ENCODE measurements around the gene PLIN1. TPM values are rescaled to one million over a fixed set of nuclear protein-coding genes. Genes with fewer than 3 reads are reported as not detected.

PLIN1 gene
- total RNA-seq, 5 donors from 2014 or later (not counting 1 experiment from before 2014, with no cell fraction given) = 0.25 to 1.1 (median 0.60) TPM; not detected in 1

DNA sequence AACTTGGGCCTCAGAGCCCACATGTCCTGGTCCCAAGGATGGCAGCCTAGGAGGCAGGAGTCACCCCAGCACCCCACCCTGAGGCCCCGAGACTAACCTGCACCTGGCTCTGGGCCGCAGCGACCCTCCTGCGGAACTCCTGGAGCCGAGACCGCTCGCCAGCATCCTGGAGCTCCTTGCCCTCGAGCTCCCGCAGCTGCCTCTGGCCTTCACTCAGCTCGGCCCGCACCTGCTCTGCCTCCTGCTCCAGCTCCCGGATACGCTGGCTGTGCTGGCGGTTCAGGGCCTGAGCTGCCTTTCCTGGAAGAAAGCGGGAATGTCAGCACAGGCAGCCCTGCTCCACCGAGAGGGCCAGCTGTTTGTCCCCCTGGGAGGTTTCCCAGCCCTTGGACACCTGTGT, 37.1 kb downstream of the PLIN1 start:
- Mint-ChIP-seq H3K27me3 (peaks cover 0 to 4% of the 10 kb centered on the region in 2 donors), H3K4me3 (no peak overlapping the region), H3K36me3 (no peaks in the 10 kb centered on the region), H3K27ac (no peak overlapping the region), H3K9me3 (no peaks in the 10 kb centered on the region), H3K4me1 (no peaks in the 10 kb centered on the region)
- Histone ChIP-seq H3K9me3 (no peaks in the 10 kb centered on the region), H3K27ac (ENCODE audit: low read length) (no peak overlapping the region), H3K36me3 (ENCODE audit: control insufficient read depth in 2 of 2, extremely low read depth in 1 of 2, insufficient read depth in 1 of 2, low read length in 1 of 2) (no peaks in the 10 kb centered on the region), H3K4me1 (ENCODE audit: control insufficient read depth in 1 of 2, extremely low read depth in 1 of 2, insufficient read depth in 2 of 2, low read length in 2 of 2) (no peaks in the 10 kb centered on the region), H3K4me3 (ENCODE audit: control insufficient read depth in 1 of 2, extremely low read depth in 1 of 2, low read length in 1 of 2) (no peak overlapping the region), H3K27me3 (replicated peaks in 1 of 2; ENCODE audit: control insufficient read depth in 2 of 2, extremely low read depth in 1 of 2, insufficient read depth in 2 of 2, low read length in 1 of 2) (peaks cover 0 to 5% of the 10 kb centered on the region in 2 experiments)
- ChIA-PET POLR2A (no interaction called here), CTCF (no interaction called here)
- DNase-seq = no peak
- WGBS (ENCODE audit: insufficient coverage) = 96% methylated on average over 16 of the region's 16 CpGs
- ATAC-seq (replicated peaks in 1 of 4) = no peak

DNA sequence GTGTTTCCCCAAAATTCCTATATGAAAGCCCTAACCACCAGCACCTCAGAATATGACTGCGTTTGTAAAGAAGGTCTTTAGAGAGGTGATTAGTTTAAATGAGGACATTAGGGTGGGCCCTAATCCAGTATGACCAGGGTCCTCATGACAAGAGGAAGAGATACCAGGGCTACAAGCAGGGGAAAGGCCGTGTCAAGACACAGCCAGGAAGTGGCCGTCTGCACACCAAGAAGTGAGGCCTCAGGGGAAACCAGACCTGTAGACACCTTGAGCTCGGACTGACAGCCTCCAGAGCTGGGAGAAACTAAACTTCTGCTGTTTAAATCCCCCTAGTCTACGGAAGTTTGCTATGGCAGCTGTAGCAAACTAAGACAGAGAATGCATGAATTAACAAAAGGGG, 38.1 kb downstream of the PLIN1 start:
- no peak overlapping the region for H3K4me3 Mint-ChIP-seq
- Histone ChIP-seq H3K4me1 (ENCODE audit: control insufficient read depth in 1 of 2, extremely low read depth in 1 of 2, insufficient read depth in 2 of 2, low read length in 2 of 2) (no peaks in the 10 kb centered on the region), H3K9me3 (no peaks in the 10 kb centered on the region), H3K27ac (ENCODE audit: low read length) (no peak overlapping the region), H3K4me3 (ENCODE audit: control insufficient read depth in 1 of 2, extremely low read depth in 1 of 2, low read length in 1 of 2) (no peak overlapping the region), H3K27me3 (replicated peaks in 1 of 2; ENCODE audit: control insufficient read depth in 2 of 2, extremely low read depth in 1 of 2, insufficient read depth in 2 of 2, low read length in 1 of 2) (no peaks in the 10 kb centered on the region), H3K36me3 (ENCODE audit: control insufficient read depth in 2 of 2, extremely low read depth in 1 of 2, insufficient read depth in 1 of 2, low read length in 1 of 2) (no peaks in the 10 kb centered on the region)
- ATAC-seq (replicated peaks in 1 of 4) (no peak), DNase-seq (no peak)
- POLR2A ChIA-PET = no interaction called here
- H3K27me3 Mint-ChIP-seq = no peaks in the 10 kb centered on the region
- no peaks in the 10 kb centered on the region for H3K9me3 Mint-ChIP-seq
- no peaks in the 10 kb centered on the region for H3K4me1 Mint-ChIP-seq
- H3K27ac Mint-ChIP-seq = no peak overlapping the region
- WGBS (ENCODE audit: insufficient coverage) = 61% methylated on average over 4 of the region's 5 CpGs
- no peaks in the 10 kb centered on the region for H3K36me3 Mint-ChIP-seq
- CTCF ChIA-PET = no interaction called here

DNA sequence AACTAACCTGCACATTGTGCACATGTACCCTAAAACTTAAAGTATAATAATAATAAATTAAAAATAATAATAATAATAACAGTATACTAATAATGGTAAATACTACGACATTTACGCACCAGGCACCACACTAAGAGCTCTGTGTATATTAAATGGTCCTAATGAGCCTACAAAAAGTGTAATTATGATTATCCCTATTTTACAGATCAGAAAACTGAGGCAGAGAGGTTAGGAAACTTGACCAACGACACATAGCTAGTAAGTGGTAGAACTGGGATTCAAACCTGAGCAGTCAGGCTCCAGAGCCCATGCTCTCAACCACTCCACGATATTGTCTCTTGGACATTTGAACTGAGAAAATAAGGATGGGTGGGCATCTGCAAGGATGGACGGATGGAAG, 38.9 kb downstream of the PLIN1 start:
- Histone ChIP-seq H3K4me3 (ENCODE audit: control insufficient read depth in 1 of 2, extremely low read depth in 1 of 2, low read length in 1 of 2) (no peak overlapping the region), H3K36me3 (ENCODE audit: control insufficient read depth in 2 of 2, extremely low read depth in 1 of 2, insufficient read depth in 1 of 2, low read length in 1 of 2) (no peaks in the 10 kb centered on the region), H3K27ac (ENCODE audit: low read length) (no peak overlapping the region), H3K27me3 (replicated peaks in 1 of 2; ENCODE audit: control insufficient read depth in 2 of 2, extremely low read depth in 1 of 2, insufficient read depth in 2 of 2, low read length in 1 of 2) (no peaks in the 10 kb centered on the region), H3K9me3 (no peaks in the 10 kb centered on the region), H3K4me1 (ENCODE audit: control insufficient read depth in 1 of 2, extremely low read depth in 1 of 2, insufficient read depth in 2 of 2, low read length in 2 of 2) (no peaks in the 10 kb centered on the region)
- Mint-ChIP-seq H3K4me1 (no peaks in the 10 kb centered on the region), H3K36me3 (no peaks in the 10 kb centered on the region), H3K4me3 (no peak overlapping the region), H3K27ac (no peak overlapping the region), H3K9me3 (peaks cover 0 to 3% (median 2%) of the 10 kb centered on the region in 3 donors), H3K27me3 (peaks cover 0 to 2% of the 10 kb centered on the region in 2 donors)
- WGBS (ENCODE audit: insufficient coverage) = 89% methylated on average over 3 of the region's 5 CpGs
- ChIA-PET POLR2A (no interaction called here), CTCF (no interaction called here)
- DNase-seq (no peak), ATAC-seq (replicated peaks in 1 of 4) (no peak)

DNA sequence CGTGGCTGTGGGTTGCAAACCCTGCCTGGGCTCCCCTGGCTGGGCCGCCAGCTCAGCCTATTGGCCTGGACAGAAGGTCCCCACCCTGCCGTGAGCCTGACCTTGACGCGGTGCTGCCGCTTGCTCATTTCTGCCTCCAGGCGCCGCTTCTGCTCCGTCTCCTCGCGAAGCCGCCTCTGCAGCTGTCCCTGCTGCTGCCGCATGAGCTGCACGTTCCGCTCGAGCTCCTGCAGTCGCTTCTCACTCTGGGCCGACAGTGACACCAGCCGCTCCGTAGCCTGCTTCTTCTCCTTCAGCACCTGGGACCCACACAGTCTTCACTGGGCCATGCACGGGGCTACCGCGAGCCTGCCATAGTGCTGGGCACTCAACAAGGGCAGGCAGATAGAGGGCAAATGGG, 45.6 kb downstream of the PLIN1 start:
- no peaks in the 10 kb centered on the region for H3K4me1 ChIP-seq (ENCODE audit: control insufficient read depth in 1 of 2, extremely low read depth in 1 of 2, insufficient read depth in 2 of 2, low read length in 2 of 2)
- no peak overlapping the region for H3K27ac ChIP-seq (ENCODE audit: low read length)
- CTCF ChIA-PET = interaction anchor here in 1 of 2 donors (0.5 kb wide), 1 partner anchor 668 kb away, joined by 3 read pairs; no protein-coding TSS in a partner anchor
- H3K4me3 ChIP-seq (ENCODE audit: control insufficient read depth in 1 of 2, extremely low read depth in 1 of 2, low read length in 1 of 2) = no peak overlapping the region
- no peak overlapping the region for H3K27ac Mint-ChIP-seq
- POLR2A ChIA-PET = no interaction called here
- 94% methylated on average over 23 of the region's 23 CpGs for WGBS (ENCODE audit: insufficient coverage)
- H3K27me3 ChIP-seq (replicated peaks in 1 of 2; ENCODE audit: control insufficient read depth in 2 of 2, extremely low read depth in 1 of 2, insufficient read depth in 2 of 2, low read length in 1 of 2) = peaks cover 0 to 3% of the 10 kb centered on the region in 2 experiments
- DNase-seq = no peak
- H3K9me3 ChIP-seq = no peaks in the 10 kb centered on the region
- no peak for ATAC-seq (replicated peaks in 1 of 4)
- no peaks in the 10 kb centered on the region for H3K36me3 ChIP-seq (ENCODE audit: control insufficient read depth in 2 of 2, extremely low read depth in 1 of 2, insufficient read depth in 1 of 2, low read length in 1 of 2)
- H3K4me3 Mint-ChIP-seq = no peak overlapping the region
- H3K36me3 Mint-ChIP-seq = no peaks in the 10 kb centered on the region
- H3K9me3 Mint-ChIP-seq = peaks cover 0 to 3% (median 3%) of the 10 kb centered on the region in 3 donors
- H3K4me1 Mint-ChIP-seq = no peaks in the 10 kb centered on the region
- H3K27me3 Mint-ChIP-seq = peaks cover 0 to 9% of the 10 kb centered on the region in 2 donors

DNA sequence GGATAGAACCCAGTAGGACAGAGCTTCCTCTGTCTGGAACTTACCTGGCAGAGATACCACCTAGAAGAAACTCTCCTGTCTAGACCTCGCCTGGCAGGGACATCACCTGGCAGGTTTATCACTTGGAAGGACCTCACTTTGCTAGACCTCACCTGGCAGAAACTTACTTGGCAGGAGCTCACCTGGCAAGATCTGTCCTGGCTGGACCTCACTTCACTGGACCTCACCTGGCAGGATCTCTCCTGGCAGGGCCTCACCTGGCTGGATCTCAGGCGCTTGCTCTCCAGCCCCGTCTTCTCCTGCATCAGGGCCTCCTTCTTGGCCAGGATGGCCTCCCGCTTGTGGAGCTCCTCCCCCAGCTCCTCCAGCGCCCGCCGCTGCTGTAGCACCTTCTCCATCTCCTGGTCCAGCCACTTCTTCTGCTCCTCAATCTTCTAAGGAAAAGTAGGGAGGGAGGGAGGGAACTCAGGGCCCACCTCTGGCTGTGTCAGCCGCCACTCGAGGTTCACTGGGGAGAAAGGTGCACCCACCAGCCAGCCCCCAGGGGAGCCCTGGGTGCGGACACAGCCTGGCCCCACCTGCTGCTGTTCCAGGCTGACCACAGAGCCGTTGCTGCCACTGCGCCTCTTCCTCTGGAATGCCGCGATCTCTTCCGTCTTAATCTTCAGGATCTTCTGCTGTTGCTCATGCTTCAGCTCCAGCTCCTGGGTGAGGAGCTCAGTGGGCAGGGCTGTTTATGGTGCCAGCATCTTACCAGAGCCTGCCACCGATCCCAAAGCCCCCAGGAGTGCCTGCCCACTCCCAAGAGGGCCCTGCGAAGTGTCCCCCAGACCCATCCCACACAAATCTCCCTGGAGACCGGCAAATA, 46.4 kb downstream of the PLIN1 start:
- WGBS (ENCODE audit: insufficient coverage) = 96% methylated on average over 13 of the region's 18 CpGs
- peaks cover 0 to 9% of the 10 kb centered on the region in 2 donors for H3K27me3 Mint-ChIP-seq
- H3K36me3 Mint-ChIP-seq = no peaks in the 10 kb centered on the region
- Histone ChIP-seq H3K27ac (ENCODE audit: low read length) (no peak overlapping the region), H3K4me1 (ENCODE audit: control insufficient read depth in 1 of 2, extremely low read depth in 1 of 2, insufficient read depth in 2 of 2, low read length in 2 of 2) (no peaks in the 10 kb centered on the region), H3K9me3 (no peaks in the 10 kb centered on the region), H3K36me3 (ENCODE audit: control insufficient read depth in 2 of 2, extremely low read depth in 1 of 2, insufficient read depth in 1 of 2, low read length in 1 of 2) (no peaks in the 10 kb centered on the region), H3K4me3 (ENCODE audit: control insufficient read depth in 1 of 2, extremely low read depth in 1 of 2, low read length in 1 of 2) (no peak overlapping the region), H3K27me3 (replicated peaks in 1 of 2; ENCODE audit: control insufficient read depth in 2 of 2, extremely low read depth in 1 of 2, insufficient read depth in 2 of 2, low read length in 1 of 2) (peaks cover 0 to 3% of the 10 kb centered on the region in 2 experiments)
- no peaks in the 10 kb centered on the region for H3K4me1 Mint-ChIP-seq
- DNase-seq (peak in 1 of 35 experiments; percentile 7), ATAC-seq (replicated peaks in 1 of 4) (no peak)
- no peak overlapping the region for H3K27ac Mint-ChIP-seq
- ChIA-PET POLR2A (no interaction called here), CTCF (interaction anchor here in 1 of 2 donors (0.5 kb wide), 1 partner anchor 669 kb away, joined by 3 read pairs; no protein-coding TSS in a partner anchor)
- peaks cover 0 to 3% (median 3%) of the 10 kb centered on the region in 3 donors for H3K9me3 Mint-ChIP-seq
- no peak overlapping the region for H3K4me3 Mint-ChIP-seq

DNA sequence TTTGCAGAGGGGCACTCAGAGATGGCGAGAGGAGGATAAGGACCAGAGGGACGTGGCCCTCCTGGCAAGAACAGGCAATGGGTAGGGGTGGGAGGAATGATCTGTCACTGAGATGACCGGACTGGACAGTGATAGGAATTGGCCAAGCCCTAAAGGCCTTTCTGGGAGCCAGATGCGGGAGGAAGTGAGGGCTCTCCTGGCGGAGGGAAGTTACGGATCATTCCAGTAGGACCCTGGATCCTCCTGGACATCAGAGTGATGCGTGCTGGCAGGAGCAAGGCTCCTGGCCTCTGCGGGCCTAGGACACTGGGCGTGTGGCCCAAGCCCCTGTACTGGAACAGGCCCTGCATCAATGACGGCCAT, 47.3 kb downstream of the PLIN1 start:
- Mint-ChIP-seq H3K4me1 (no peaks in the 10 kb centered on the region), H3K36me3 (no peaks in the 10 kb centered on the region), H3K27ac (no peak overlapping the region), H3K4me3 (no peak overlapping the region), H3K27me3 (peaks cover 0 to 9% of the 10 kb centered on the region in 2 donors), H3K9me3 (peaks cover 0 to 3% (median 3%) of the 10 kb centered on the region in 3 donors)
- Histone ChIP-seq H3K36me3 (ENCODE audit: control insufficient read depth in 2 of 2, extremely low read depth in 1 of 2, insufficient read depth in 1 of 2, low read length in 1 of 2) (no peaks in the 10 kb centered on the region), H3K4me3 (ENCODE audit: control insufficient read depth in 1 of 2, extremely low read depth in 1 of 2, low read length in 1 of 2) (no peak overlapping the region), H3K4me1 (ENCODE audit: control insufficient read depth in 1 of 2, extremely low read depth in 1 of 2, insufficient read depth in 2 of 2, low read length in 2 of 2) (no peaks in the 10 kb centered on the region), H3K9me3 (no peaks in the 10 kb centered on the region), H3K27me3 (replicated peaks in 1 of 2; ENCODE audit: control insufficient read depth in 2 of 2, extremely low read depth in 1 of 2, insufficient read depth in 2 of 2, low read length in 1 of 2) (peaks cover 0 to 3% of the 10 kb centered on the region in 2 experiments), H3K27ac (ENCODE audit: low read length) (no peak overlapping the region)
- WGBS (ENCODE audit: insufficient coverage) = 92% methylated on average over 7 of the region's 10 CpGs
- no peak for ATAC-seq (replicated peaks in 1 of 4)
- ChIA-PET CTCF (no interaction called here), POLR2A (no interaction called here)
- peak in 1 of 35 experiments; percentile 16 for DNase-seq

Measured in T-cell (primary cell).